ENCODE data around the gene SLC1A2. TPM values are rescaled to one million over a fixed set of nuclear protein-coding genes. Genes with fewer than 3 reads are reported as not detected.

Gene SLC1A2
- total RNA-seq, 1 experiment from 2014 or later, result 0.50 TPM

DNA sequence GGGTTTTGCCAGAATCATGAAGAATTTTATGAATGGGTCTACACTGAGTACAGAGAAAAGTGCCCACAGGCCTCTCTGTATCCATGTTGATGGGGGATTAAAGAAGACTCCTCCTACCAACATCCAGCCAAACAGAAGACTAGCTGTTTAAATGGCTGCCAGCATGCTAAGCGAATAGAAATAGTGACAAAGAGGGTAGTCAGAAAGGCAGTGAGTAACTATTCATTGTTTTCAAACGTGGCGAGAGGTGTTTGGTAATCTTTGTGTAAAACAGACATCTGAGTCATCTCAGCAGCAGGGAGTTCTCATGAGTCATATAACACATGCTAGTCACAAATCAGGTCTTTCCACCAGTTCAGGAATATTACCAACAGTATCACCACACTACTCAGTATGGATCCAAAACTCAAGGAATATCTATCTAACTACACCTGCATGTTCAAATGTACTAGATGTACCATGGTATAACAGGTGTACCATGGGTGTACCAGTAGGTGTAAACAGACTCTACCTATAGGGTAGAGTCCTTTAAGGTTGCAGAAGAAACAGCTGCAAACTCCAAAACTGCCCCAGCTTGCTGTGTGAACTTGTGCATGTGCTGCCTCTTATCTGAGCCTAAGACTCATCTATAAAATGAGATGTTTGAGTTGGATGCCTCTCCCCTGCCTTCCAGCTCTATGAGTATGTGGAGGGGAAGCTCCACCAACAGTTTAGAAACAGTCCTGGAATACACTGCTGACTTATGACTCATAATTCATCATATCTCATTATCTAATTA is 82.0 kb downstream of the SLC1A2 start:
- H2BK5ac ChIP-seq (ENCODE audit: insufficient read length, low read length), result no peak overlapping the region
- DNase-seq, result no peak
- Mint-ChIP-seq H3K9me3 (peaks cover 6 to 7% of the 10 kb centered on the region in 2 experiments), H3K4me3 (no peak overlapping the region), H3K27me3 (ENCODE audit: low read depth) (peaks cover 30% of the 10 kb centered on the region), H3K27ac (no peak overlapping the region), H3K4me1 (peaks cover 0 to 8% of the 10 kb centered on the region in 2 experiments; a peak in 2 of 4 replicates), H3K36me3 (ENCODE audit: insufficient read depth in 1 of 3, low read depth in 3 of 3) (peaks cover 0 to 7% (median 1%) of the 10 kb centered on the region in 3 experiments; a peak in 3 of 7 replicates)
- no peak overlapping the region for H3K4me2 ChIP-seq (ENCODE audit: insufficient read depth, insufficient read length, low read length)
- H3K18ac ChIP-seq (ENCODE audit: insufficient read length, low read depth, low read length), result no peak overlapping the region
- H3K27ac ChIP-seq (ENCODE audit: insufficient read length, low read depth, low read length), result no peak overlapping the region
- H3K4ac ChIP-seq (ENCODE audit: low read depth, low read length), result no peak overlapping the region
- H3K79me1 ChIP-seq (ENCODE audit: insufficient read depth, low read depth, low read length, poor library complexity, severe bottlenecking), result no peaks in the 10 kb centered on the region
- no CpG with 5 or more reads among the region's 3 CpGs for WGBS (ENCODE audit: extremely low coverage, insufficient read length, low lambda C conversion rate)
- no peak overlapping the region for H3K56ac ChIP-seq (ENCODE audit: insufficient read length, low read depth, low read length)
- H3K27me3 ChIP-seq (ENCODE audit: insufficient read depth, low read length), result no peaks in the 10 kb centered on the region
- no peak overlapping the region for H3K14ac ChIP-seq (ENCODE audit: insufficient read depth, low read length)
- H4K91ac ChIP-seq (ENCODE audit: insufficient read length, low read depth, low read length), result no peak overlapping the region
- H3K9ac ChIP-seq (ENCODE audit: extremely low read depth, insufficient read length, low read length), result no peak overlapping the region
- TF ChIP-seq, protein P1, sequence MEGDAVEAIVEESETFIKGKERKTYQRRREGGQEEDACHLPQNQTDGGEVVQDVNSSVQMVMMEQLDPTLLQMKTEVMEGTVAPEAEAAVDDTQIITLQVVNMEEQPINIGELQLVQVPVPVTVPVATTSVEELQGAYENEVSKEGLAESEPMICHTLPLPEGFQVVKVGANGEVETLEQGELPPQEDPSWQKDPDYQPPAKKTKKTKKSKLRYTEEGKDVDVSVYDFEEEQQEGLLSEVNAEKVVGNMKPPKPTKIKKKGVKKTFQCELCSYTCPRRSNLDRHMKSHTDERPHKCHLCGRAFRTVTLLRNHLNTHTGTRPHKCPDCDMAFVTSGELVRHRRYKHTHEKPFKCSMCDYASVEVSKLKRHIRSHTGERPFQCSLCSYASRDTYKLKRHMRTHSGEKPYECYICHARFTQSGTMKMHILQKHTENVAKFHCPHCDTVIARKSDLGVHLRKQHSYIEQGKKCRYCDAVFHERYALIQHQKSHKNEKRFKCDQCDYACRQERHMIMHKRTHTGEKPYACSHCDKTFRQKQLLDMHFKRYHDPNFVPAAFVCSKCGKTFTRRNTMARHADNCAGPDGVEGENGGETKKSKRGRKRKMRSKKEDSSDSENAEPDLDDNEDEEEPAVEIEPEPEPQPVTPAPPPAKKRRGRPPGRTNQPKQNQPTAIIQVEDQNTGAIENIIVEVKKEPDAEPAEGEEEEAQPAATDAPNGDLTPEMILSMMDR (conservative IDR thresholded peaks at IDR 0.05), result no peak
- no peak overlapping the region for H4K8ac ChIP-seq (replicated peaks; ENCODE audit: insufficient read length, low read depth, low read length)
- no peak overlapping the region for H2AK5ac ChIP-seq (ENCODE audit: insufficient read length, low read length)
- no peak overlapping the region for H4K5ac ChIP-seq (ENCODE audit: insufficient read length, low read depth, low read length)
- H3K23me2 ChIP-seq (ENCODE audit: insufficient read length, low read depth, low read length, poor library complexity, severe bottlenecking), result no peaks in the 10 kb centered on the region
- H3K9me3 ChIP-seq (ENCODE audit: control insufficient read depth, low read depth, low read length), result no peaks in the 10 kb centered on the region
- H4K20me1 ChIP-seq (ENCODE audit: control insufficient read depth, insufficient read depth, insufficient read length), result no peaks in the 10 kb centered on the region
- no peak overlapping the region for H3T11ph ChIP-seq (ENCODE audit: low read length)
- H2BK15ac ChIP-seq (ENCODE audit: low read depth, low read length), result no peak overlapping the region
- no peaks in the 10 kb centered on the region for H3K79me2 ChIP-seq (ENCODE audit: insufficient read depth, low read length)
- H2BK12ac ChIP-seq (ENCODE audit: insufficient read length, low read depth, low read length), result no peak overlapping the region
- no peak overlapping the region for H2BK20ac ChIP-seq (ENCODE audit: low read depth, low read length, poor library complexity, severe bottlenecking)
- no peaks in the 10 kb centered on the region for H3K4me1 ChIP-seq (ENCODE audit: insufficient read depth, low read length)
- no peak overlapping the region for H2BK120ac ChIP-seq (ENCODE audit: low read depth, low read length, poor library complexity, severe bottlenecking)
- no peak overlapping the region for H3K23ac ChIP-seq (ENCODE audit: insufficient read length, low read depth, low read length)
- H2AFZ ChIP-seq (ENCODE audit: low read length), result no peak overlapping the region

Data from H9 (cell line).